Measurements from ENCODE around the gene SLC41A2.
A peak's percentile ranks its signal among the peaks of the same experiment; 100 is the strongest.

Gene SLC41A2, protein sequence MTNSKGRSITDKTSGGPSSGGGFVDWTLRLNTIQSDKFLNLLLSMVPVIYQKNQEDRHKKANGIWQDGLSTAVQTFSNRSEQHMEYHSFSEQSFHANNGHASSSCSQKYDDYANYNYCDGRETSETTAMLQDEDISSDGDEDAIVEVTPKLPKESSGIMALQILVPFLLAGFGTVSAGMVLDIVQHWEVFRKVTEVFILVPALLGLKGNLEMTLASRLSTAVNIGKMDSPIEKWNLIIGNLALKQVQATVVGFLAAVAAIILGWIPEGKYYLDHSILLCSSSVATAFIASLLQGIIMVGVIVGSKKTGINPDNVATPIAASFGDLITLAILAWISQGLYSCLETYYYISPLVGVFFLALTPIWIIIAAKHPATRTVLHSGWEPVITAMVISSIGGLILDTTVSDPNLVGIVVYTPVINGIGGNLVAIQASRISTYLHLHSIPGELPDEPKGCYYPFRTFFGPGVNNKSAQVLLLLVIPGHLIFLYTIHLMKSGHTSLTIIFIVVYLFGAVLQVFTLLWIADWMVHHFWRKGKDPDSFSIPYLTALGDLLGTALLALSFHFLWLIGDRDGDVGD

DNA sequence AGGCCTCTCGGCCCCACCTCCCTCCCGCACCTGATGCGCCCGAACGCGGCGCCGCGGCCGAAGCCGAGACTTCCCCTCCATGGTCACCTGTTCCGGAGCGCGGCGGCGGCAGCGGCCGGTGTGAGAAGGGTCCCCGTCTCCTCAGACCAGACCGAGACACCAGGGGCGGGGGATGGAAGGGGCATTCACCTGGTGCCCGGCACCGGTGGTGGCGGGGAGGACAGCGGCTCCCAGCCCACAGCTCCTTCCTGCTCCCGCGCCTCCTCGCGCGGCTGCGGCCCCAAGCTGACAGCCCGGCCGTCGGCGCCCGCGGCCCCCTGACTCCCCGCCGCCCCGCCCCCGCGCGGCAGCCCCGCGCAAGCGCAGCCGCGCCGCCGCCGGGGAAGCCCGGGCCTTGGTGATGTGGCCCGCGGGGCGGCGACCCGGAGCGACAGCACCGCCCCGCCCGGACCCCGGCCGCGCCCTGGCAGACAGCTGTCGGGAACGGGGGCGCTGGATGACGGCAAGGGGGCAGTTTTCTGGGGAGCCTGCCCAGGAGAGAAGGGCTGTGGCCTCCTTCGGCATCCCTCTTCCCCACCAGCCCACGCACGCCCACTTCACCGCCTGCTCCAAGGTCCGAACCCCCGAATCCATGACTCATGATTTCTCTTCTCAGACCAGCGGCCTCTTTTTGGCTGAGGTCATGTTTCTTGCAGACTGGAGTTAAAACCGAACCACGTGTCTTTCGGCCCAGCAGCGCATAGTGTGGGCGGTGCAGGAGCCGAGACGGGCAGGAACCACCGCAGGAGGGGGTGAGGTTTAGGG lies at the start of gene SLC41A2:
Gene SLC41A2, minus strand, starts transcription at position 290 of the 804 bp plus-strand sequence. CDS start 29,763 bp downstream, outside the sequence.
- TF ChIP-seq, protein P1, sequence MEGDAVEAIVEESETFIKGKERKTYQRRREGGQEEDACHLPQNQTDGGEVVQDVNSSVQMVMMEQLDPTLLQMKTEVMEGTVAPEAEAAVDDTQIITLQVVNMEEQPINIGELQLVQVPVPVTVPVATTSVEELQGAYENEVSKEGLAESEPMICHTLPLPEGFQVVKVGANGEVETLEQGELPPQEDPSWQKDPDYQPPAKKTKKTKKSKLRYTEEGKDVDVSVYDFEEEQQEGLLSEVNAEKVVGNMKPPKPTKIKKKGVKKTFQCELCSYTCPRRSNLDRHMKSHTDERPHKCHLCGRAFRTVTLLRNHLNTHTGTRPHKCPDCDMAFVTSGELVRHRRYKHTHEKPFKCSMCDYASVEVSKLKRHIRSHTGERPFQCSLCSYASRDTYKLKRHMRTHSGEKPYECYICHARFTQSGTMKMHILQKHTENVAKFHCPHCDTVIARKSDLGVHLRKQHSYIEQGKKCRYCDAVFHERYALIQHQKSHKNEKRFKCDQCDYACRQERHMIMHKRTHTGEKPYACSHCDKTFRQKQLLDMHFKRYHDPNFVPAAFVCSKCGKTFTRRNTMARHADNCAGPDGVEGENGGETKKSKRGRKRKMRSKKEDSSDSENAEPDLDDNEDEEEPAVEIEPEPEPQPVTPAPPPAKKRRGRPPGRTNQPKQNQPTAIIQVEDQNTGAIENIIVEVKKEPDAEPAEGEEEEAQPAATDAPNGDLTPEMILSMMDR (IDR thresholded peaks at IDR 0.05; ENCODE audit: low read depth, low read length, missing control alignments), result no peak
- H3K27me3 ChIP-seq (replicated peaks), result no peaks in the 10 kb centered on the region
- H3K4me3 ChIP-seq (ENCODE audit: low read depth, low read length), result peak within 1 kb of the TSS; percentile 80
- no peaks in the 10 kb centered on the region for H3K36me3 ChIP-seq (replicated peaks)
- peak within 1 kb of the TSS; percentile 90 for H3K27ac ChIP-seq
- in situ Hi-C loops (cut with HindIII; ENCODE audit: low pct_ligation_motif_present, low sequenced_read_pairs), result no loop called here
- DNase-seq, result peak; percentile 94

DNA sequence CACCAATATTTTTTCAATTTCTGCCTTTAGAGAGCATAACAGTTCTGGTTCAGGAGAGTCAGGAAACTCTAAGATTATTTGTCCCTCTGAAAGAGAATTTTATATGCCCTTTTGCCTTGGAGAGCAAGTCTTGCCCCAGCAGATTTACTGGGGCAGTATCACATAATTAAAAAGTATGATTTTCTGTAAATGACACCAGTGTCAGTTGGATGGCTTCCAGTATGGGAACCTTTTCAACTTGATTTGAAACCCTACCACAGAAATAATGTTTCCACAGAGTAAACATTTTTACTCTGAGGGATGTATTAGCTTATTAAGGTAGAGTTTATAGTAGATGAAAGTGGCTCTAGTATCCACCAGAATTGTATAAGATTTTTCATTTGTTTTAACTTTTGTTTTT lies 43.4 kb upstream of the SLC41A2 start:
- Histone ChIP-seq H3K36me3 (replicated peaks) (peaks cover 4% of the 10 kb centered on the region), H3K27me3 (replicated peaks) (no peaks in the 10 kb centered on the region), H3K4me3 (ENCODE audit: low read depth, low read length) (no peak overlapping the region), H3K27ac (no peak overlapping the region)
- no peak for DNase-seq
- in situ Hi-C loops (cut with HindIII; ENCODE audit: low pct_ligation_motif_present, low sequenced_read_pairs), result no loop called here
- TF ChIP-seq, protein P1 (IDR thresholded peaks at IDR 0.05; ENCODE audit: low read depth, low read length, missing control alignments), result no peak

DNA sequence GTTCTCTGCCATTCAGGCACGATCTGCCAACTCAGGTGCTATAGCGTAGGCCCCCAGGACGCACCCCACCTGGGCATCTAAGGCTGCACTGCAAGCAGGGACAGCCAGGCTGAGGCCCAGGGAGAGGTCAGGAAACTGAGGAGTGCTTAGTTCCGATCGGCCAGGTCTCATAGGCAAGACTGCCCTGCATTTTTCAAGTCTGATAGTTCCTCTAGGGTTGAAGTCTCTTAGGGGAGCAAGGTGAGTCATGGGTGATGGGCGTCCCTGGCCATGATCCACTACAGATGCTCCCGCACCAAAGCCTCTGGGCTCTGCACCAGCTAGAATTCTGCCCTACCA lies 41.2 kb upstream of the SLC41A2 start:
- in situ Hi-C loops (cut with HindIII; ENCODE audit: low pct_ligation_motif_present, low sequenced_read_pairs), result no loop called here
- Histone ChIP-seq H3K4me3 (ENCODE audit: low read depth, low read length) (no peak overlapping the region), H3K36me3 (replicated peaks) (peaks cover 9% of the 10 kb centered on the region), H3K27me3 (replicated peaks) (no peaks in the 10 kb centered on the region), H3K27ac (no peak overlapping the region)
- DNase-seq, result no peak
- TF ChIP-seq, protein P1 (IDR thresholded peaks at IDR 0.05; ENCODE audit: low read depth, low read length, missing control alignments), result no peak

DNA sequence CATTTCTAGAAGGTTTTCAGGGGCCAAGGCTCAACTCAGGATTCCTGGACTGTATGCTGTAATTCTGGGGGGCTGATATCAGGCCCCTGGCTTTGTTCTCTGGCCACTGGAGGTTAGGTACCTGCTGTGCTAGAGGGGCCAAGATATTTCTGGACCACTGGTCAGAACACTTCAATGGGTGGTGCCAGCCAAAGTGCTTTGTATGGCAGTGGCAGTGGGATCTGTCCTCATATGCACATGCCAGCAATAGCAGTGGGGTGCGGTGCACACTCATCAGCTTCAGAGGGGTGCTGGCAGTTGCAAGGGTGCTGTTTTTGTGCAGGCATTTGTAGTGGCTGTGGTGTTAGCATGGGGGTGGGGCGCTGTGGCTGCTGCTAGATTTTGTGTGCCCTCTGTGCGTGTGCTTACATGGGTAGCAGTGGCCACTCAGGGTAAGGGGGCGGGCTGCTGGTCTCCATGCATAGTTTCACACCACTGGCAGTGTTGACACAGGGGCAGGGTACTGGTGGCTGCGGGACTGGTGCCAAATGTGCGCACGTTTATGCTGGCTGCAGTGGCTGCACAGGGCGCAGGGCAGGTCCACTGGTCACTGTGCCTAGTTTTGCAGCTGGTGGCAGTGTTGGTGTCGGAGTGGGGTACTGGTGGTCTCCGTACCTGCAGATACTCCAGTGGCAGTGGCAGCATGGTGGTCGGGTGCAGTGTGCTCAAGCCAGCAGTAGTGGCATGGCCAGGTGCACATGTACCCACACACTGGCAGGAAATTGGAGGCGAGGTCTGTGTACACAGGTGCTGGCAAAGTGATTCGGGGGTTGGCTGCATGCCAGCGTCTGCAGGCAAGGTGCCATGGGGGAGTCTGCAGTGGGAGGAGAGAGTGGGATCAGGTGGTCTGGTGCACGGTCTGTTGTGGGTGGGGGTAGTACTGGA lies 40.6 kb upstream of the SLC41A2 start:
- in situ Hi-C loops (cut with HindIII; ENCODE audit: low pct_ligation_motif_present, low sequenced_read_pairs), result no loop called here
- TF ChIP-seq, protein P1 (IDR thresholded peaks at IDR 0.05; ENCODE audit: low read depth, low read length, missing control alignments), result no peak
- Histone ChIP-seq H3K27me3 (replicated peaks) (no peaks in the 10 kb centered on the region), H3K36me3 (replicated peaks) (peaks cover 9% of the 10 kb centered on the region), H3K27ac (no peak overlapping the region), H3K4me3 (ENCODE audit: low read depth, low read length) (no peak overlapping the region)
- no peak for DNase-seq

DNA sequence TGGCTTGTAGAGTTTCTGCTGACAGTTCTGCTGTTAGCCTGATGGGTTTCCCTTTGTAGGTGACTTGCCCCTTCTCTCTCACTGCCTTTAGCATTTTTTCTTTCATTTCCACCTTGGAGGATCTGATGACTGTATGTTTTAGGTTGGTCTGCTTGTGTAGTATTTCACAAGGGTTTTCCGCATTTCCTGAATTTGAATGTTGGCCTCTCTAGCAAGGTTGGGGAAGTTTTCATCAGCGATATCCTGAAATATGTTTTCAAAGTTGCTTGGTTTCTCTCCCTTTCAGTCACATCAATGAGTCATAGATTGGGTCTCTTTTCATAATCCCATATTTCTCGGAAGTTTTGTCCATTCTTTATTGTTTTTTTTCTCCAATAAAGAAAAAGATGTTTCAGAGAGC lies 39.5 kb upstream of the SLC41A2 start:
- no peak overlapping the region for H3K27ac ChIP-seq
- TF ChIP-seq, protein P1 (IDR thresholded peaks at IDR 0.05; ENCODE audit: low read depth, low read length, missing control alignments), result no peak
- H3K36me3 ChIP-seq (replicated peaks), result peaks cover 11% of the 10 kb centered on the region
- H3K27me3 ChIP-seq (replicated peaks), result no peaks in the 10 kb centered on the region
- H3K4me3 ChIP-seq (ENCODE audit: low read depth, low read length), result no peak overlapping the region
- DNase-seq, result no peak
- in situ Hi-C loops (cut with HindIII; ENCODE audit: low pct_ligation_motif_present, low sequenced_read_pairs), result no loop called here
